ENCODE results near the gene IQCH. TPM values are rescaled to one million over a fixed set of nuclear protein-coding genes. Genes with fewer than 3 reads are reported as not detected.

IQCH gene
- total and polyA plus RNA-seq, 7 donors = 0.36 to 3.8 (median 1.4) TPM

DNA sequence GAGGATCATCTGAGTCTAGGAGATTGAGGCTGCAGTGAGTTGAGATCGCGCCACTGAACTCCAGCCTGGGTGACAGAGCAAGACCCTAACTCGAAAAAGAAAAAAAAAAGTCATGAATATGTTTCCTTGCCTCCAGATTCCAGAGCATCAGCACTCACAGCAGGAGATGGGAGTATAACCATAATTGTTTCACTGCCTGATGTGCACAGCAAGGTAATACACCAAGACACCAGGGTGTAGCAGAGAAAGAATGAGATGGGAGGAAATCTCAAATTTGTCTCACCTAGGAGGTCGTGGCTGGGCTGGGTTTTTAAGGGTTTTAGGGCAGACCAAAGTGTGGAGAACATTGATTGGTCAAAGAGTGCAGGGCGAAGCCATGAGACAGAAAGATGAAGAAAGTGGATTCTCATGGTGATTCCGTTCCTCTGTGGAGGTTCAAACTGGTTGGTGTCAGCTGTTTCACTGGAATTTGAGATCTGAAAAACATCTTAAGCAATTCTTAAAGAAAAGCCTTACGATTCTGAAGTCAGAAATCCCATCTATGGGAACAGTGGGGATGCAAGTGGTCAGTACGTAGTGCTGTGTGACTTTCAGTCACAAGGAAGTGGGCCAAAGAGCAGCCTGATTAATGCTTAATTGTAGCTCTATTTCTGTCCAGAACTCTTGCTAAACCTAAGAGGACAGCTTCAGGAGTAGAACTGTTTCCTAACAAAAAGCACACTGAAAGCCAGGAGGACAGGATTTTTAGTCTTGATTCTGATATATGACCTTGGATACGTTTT is 258.5 kb downstream of the IQCH start:
- Histone ChIP-seq H3K9me3 (no peaks in the 10 kb centered on the region), H3K36me3 (peaks cover 0 to 70% (median 13%) of the 10 kb centered on the region in 4 donors), H3K27me3 (no peaks in the 10 kb centered on the region), H3K27ac (no peak overlapping the region), H3K4me3 (no peak overlapping the region), H3K4me1 (no peaks in the 10 kb centered on the region)
- DNase-seq = no peak
- WGBS, 2 donors = 81 to 86% methylated on average over 9 of the region's 9 CpGs
- TF ChIP-seq CTCF (IDR thresholded peaks at IDR 0.05) = no peak
- no peak for TF ChIP-seq POLR2A (IDR thresholded peaks at IDR 0.05)
- TF ChIP-seq EP300 (IDR thresholded peaks at IDR 0.05) = no peak
- no peak for TF ChIP-seq POLR2AphosphoS5 (IDR thresholded peaks at IDR 0.05)
- intact Hi-C loops (cut with DNase I) = no loop called here

- Histone ChIP-seq H3K36me3 (peaks cover 0 to 61% (median 13%) of the 10 kb centered on the region in 4 donors), H3K9me3 (no peaks in the 10 kb centered on the region), H3K27me3 (no peaks in the 10 kb centered on the region), H3K4me1 (peaks cover 0 to under 1% (median 0%) of the 10 kb centered on the region in 4 donors), H3K4me3 (no peak overlapping the region), H3K27ac (no peak overlapping the region)
- intact Hi-C loops (cut with DNase I) = no loop called here
- 97 to 100% methylated on average over 3 of the region's 3 CpGs for WGBS, 2 donors
- DNase-seq = no peak
- TF ChIP-seq POLR2A (IDR thresholded peaks at IDR 0.05) = no peak
- TF ChIP-seq POLR2AphosphoS5 (IDR thresholded peaks at IDR 0.05) = no peak
- TF ChIP-seq CTCF (IDR thresholded peaks at IDR 0.05) = no peak
- TF ChIP-seq EP300 (IDR thresholded peaks at IDR 0.05) = no peak
These were observed 260.5 kb downstream of the IQCH start for GRCh38 chr15:67515090-67515489.

- Histone ChIP-seq H3K4me1 (peaks cover 0 to 6% (median 4%) of the 10 kb centered on the region in 4 donors), H3K36me3 (peaks cover 0 to 57% (median 13%) of the 10 kb centered on the region in 4 donors), H3K27me3 (no peaks in the 10 kb centered on the region), H3K27ac (no peak overlapping the region), H3K4me3 (no peak overlapping the region), H3K9me3 (no peaks in the 10 kb centered on the region)
- no peak for DNase-seq
- intact Hi-C loops (cut with DNase I) = no loop called here
- WGBS, 2 donors = 95 to 99% methylated on average over 2 of the region's 2 CpGs
- TF ChIP-seq POLR2AphosphoS5 (IDR thresholded peaks at IDR 0.05) (no peak), CTCF (IDR thresholded peaks at IDR 0.05) (no peak), POLR2A (IDR thresholded peaks at IDR 0.05) (no peak), EP300 (IDR thresholded peaks at IDR 0.05) (no peak)
These were observed 261.0 kb downstream of the IQCH start for GRCh38 chr15:67515557-67515956.

- Histone ChIP-seq H3K9me3 (no peaks in the 10 kb centered on the region), H3K27me3 (no peaks in the 10 kb centered on the region), H3K36me3 (peaks cover 0 to 15% (median 0%) of the 10 kb centered on the region in 4 donors), H3K4me3 (peak overlapping the region; percentile 30 to 86 (median 84)), H3K4me1 (peaks cover 0 to 27% (median 22%) of the 10 kb centered on the region in 4 donors), H3K27ac (peak overlapping the region; percentile 92 to 98 (median 96))
- no peak for DNase-seq
- WGBS, 2 donors = 6 to 16% methylated on average over 24 of the region's 24 CpGs
- TF ChIP-seq CTCF (IDR thresholded peaks at IDR 0.05) = no peak
- peak in 1 of 4 donors; percentile 2 for TF ChIP-seq POLR2AphosphoS5 (IDR thresholded peaks at IDR 0.05)
- no peak for TF ChIP-seq POLR2A (IDR thresholded peaks at IDR 0.05)
- intact Hi-C loops (cut with DNase I) = loop anchor here (1.0 to 10.0 kb wide), 4 partner anchors 22 to 712 kb away; partner anchors contain the start of genes AAGAB, IQCH and MAP2K5
These were observed 265.9 kb downstream of the IQCH start for GRCh38 chr15:67520321-67521028.

Data from sigmoid colon (tissue), 7 donors.